Breast epithelium (tissue), 3 donors: ENCODE results near the gene ALG12.

Experiments used
- POLR2AphosphoS5 ChIP-seq, 3 donors: sonication (generic); formaldehyde crosslinking; IDR thresholded peaks; one replicate each; pipeline ENCODE4 v1.6.1; 2017; ENCODE audit warnings: antibody characterized with exemption in 3 of 3
- TF ChIP-seq, protein P1 (sequence below), 3 donors: fragments of 450-650 bp; IDR thresholded peaks; one replicate each; pipeline ENCODE4 v1.5.1; 2016 to 2017; ENCODE audit warnings: antibody characterized with exemption in 3 of 3, mild to moderate bottlenecking in 3 of 3, moderate library complexity in 3 of 3

- TF ChIP-seq, protein P1, sequence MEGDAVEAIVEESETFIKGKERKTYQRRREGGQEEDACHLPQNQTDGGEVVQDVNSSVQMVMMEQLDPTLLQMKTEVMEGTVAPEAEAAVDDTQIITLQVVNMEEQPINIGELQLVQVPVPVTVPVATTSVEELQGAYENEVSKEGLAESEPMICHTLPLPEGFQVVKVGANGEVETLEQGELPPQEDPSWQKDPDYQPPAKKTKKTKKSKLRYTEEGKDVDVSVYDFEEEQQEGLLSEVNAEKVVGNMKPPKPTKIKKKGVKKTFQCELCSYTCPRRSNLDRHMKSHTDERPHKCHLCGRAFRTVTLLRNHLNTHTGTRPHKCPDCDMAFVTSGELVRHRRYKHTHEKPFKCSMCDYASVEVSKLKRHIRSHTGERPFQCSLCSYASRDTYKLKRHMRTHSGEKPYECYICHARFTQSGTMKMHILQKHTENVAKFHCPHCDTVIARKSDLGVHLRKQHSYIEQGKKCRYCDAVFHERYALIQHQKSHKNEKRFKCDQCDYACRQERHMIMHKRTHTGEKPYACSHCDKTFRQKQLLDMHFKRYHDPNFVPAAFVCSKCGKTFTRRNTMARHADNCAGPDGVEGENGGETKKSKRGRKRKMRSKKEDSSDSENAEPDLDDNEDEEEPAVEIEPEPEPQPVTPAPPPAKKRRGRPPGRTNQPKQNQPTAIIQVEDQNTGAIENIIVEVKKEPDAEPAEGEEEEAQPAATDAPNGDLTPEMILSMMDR (IDR thresholded peaks at IDR 0.05): peak in 1 of 3 donors; percentile 18
- TF ChIP-seq POLR2AphosphoS5 (IDR thresholded peaks at IDR 0.05): no peak
Measured at GRCh38 chr22:49959782-49960158, 41.5 kb upstream of the ALG12 start.
